ENCODE results near the gene SLC66A1.

- no peak for TF ChIP-seq POLR2A (IDR thresholded peaks at IDR 0.05)
- TF ChIP-seq CTCF (IDR thresholded peaks at IDR 0.05): no peak
Measured at GRCh38 chr1:19300211-19300610, 11.9 kb upstream of the SLC66A1 start.
